Measurements from ENCODE around the gene UPK3BL1.
"Not testable (repeated sequence)": the region's sequence is repeated elsewhere in the genome, so short reads cannot be mapped to it uniquely, and the experiment has no call there.

- not testable (repeated sequence) for TF ChIP-seq CTCF (IDR thresholded peaks at IDR 0.05); ZNF532 (CRISPR knock-in tag; IDR thresholded peaks at IDR 0.05; ENCODE audit: borderline replicate concordance)
Measured at GRCh38 chr7:102616507-102617125, 26.0 kb downstream of the UPK3BL1 start, which contains the start of gene RASA4.
